ENCODE measurements around the gene RANBP10. TPM values are rescaled to one million over a fixed set of nuclear protein-coding genes. Genes with fewer than 3 reads are reported as not detected.

The RANBP10 gene
- total and polyA plus RNA-seq, 2 of the 8 experiments (the other 6 are each of a cell fraction or from before 2014, with no cell fraction given), result 14.2 to 16.8 TPM

DNA sequence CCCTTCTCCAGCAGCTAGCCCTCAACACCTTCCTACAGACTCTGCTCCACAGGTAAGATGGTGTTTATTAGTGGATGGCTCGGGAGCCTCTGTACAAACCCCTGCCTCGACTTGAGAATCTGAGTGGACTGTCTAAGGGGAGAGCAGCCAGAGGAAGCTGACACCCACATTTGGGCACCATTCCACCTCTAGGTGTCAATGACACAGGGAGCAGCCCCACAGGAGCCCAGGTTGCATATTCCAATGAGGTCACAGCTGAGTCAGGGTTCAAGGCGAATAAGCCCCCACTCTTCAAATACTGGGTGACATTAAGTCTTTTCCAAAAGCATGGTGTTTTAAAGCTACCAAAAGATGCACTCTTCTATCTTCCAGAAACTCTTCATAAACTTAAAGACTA, 31.9 kb downstream of the RANBP10 start:
- H2BK15ac ChIP-seq (ENCODE audit: low read length), result no peak overlapping the region
- H3K18ac ChIP-seq (ENCODE audit: extremely low read depth, low read length), result no peak overlapping the region
- H3K4ac ChIP-seq (replicated peaks; ENCODE audit: insufficient read length, low read depth, low read length), result no peak overlapping the region
- H2AK5ac ChIP-seq (ENCODE audit: low read depth, low read length), result no peak overlapping the region
- 92% methylated on average over 3 of the region's 3 CpGs; no CpG with 5 or more reads in 1 of the 2 experiments for WGBS, 2 experiments (ENCODE audit: extremely low coverage in 1 of 2, insufficient coverage in 1 of 2, insufficient read length in 1 of 2, insufficient replicate concordance in 2 of 2, low coverage in 1 of 2, low lambda C conversion rate in 2 of 2, missing lambda C conversion rate in 1 of 2)
- no peak overlapping the region for H3K4me3 ChIP-seq (ENCODE audit: extremely low read depth in 1 of 4, insufficient read depth in 2 of 4, low read depth in 3 of 4, low read length in 4 of 4)
- H3K79me1 ChIP-seq (ENCODE audit: low read depth, low read length), result peaks cover 7% of the 10 kb centered on the region
- TF ChIP-seq SUZ12 (IDR thresholded peaks at IDR 0.05; ENCODE audit: low read length) (no peak), SP1 (IDR thresholded peaks at IDR 0.05; ENCODE audit: low read depth, low read length) (no peak), SP2 (IDR thresholded peaks at IDR 0.05; ENCODE audit: low read length) (no peak), JUN (IDR thresholded peaks at IDR 0.05; ENCODE audit: low read depth, low read length) (no peak), MAFK (IDR thresholded peaks at IDR 0.05; ENCODE audit: low read depth, low read length) (no peak), CHD1 (IDR thresholded peaks at IDR 0.05; ENCODE audit: low read depth, low read length) (no peak), GABPA (IDR thresholded peaks at IDR 0.05; ENCODE audit: borderline replicate concordance, insufficient read depth, low read length) (no peak), CBX8 (IDR thresholded peaks at IDR 0.05; ENCODE audit: borderline replicate concordance, low read depth, low read length) (no peak), HDAC2 (IDR thresholded peaks at IDR 0.05; ENCODE audit: borderline replicate concordance in 1 of 2, low read depth in 2 of 2, low read length in 2 of 2) (no peak), RAD21 (IDR thresholded peaks at IDR 0.05 in 1 of 2, conservative IDR thresholded peaks at IDR 0.05 in 1 of 2; ENCODE audit: low read depth in 2 of 2, low read length in 2 of 2) (no peak), HDAC6 (IDR thresholded peaks at IDR 0.05; ENCODE audit: low read depth, low read length) (no peak), EP300 (IDR thresholded peaks at IDR 0.05; ENCODE audit: borderline replicate concordance in 1 of 2, low read depth in 2 of 2, low read length in 2 of 2) (no peak), CTBP2 (IDR thresholded peaks at IDR 0.05; ENCODE audit: borderline replicate concordance, insufficient read depth, insufficient read length, low read length) (no peak)
- no peak overlapping the region for H3K56ac ChIP-seq (replicated peaks; ENCODE audit: insufficient read length, low read depth, low read length)
- CTCF ChIA-PET (ENCODE audit: partially characterized antibody), result interaction anchor here (0.8 kb wide), 1 partner anchor 42 kb away, joined by 4 read pairs; no protein-coding TSS in a partner anchor
- H4K8ac ChIP-seq (ENCODE audit: extremely low read depth, insufficient read depth, low read length), result no peak overlapping the region
- H3K36me3 ChIP-seq (ENCODE audit: control insufficient read depth in 2 of 4, insufficient read depth in 4 of 4, low read length in 3 of 4), result no peaks in the 10 kb centered on the region
- H3K9me3 ChIP-seq (ENCODE audit: insufficient read depth in 2 of 2, low read depth in 1 of 2, low read length in 1 of 2), result no peaks in the 10 kb centered on the region
- no peak overlapping the region for H4K5ac ChIP-seq (ENCODE audit: insufficient read length, low read depth, low read length)
- H2BK120ac ChIP-seq (replicated peaks; ENCODE audit: low read depth, low read length), result no peak overlapping the region
- H3K9ac ChIP-seq (replicated peaks in 1 of 4; ENCODE audit: extremely low read depth in 1 of 4, low read depth in 3 of 4, low read length in 3 of 4), result no peak overlapping the region
- H2BK5ac ChIP-seq (ENCODE audit: low read depth, low read length), result 0 out of 2 replicates have a peak overlapping the region, but pooled peaks have one; percentile 60
- no peak overlapping the region for H2BK12ac ChIP-seq (ENCODE audit: low read depth, low read length)
- no peak overlapping the region for H3K4me2 ChIP-seq (ENCODE audit: insufficient read depth in 1 of 2, low read depth in 2 of 2, low read length in 2 of 2)
- H3K14ac ChIP-seq (ENCODE audit: insufficient read length), result no peak overlapping the region
- no peak overlapping the region for H3K23ac ChIP-seq (ENCODE audit: insufficient read length)
- no peak overlapping the region for H3K27ac ChIP-seq (ENCODE audit: low read depth, low read length)
- no peak overlapping the region for H2BK20ac ChIP-seq (ENCODE audit: low read length)
- H3K27me3 ChIP-seq (replicated peaks in 1 of 4; ENCODE audit: control insufficient read depth in 3 of 4, extremely low read depth in 1 of 4, insufficient read depth in 3 of 4, low read length in 3 of 4), result no peaks in the 10 kb centered on the region
- peaks cover 0 to 4% of the 10 kb centered on the region in 2 experiments for H4K20me1 ChIP-seq (replicated peaks in 1 of 2; ENCODE audit: control insufficient read depth in 1 of 2, insufficient read depth in 2 of 2, low read length in 2 of 2)
- POLR2A ChIA-PET (ENCODE audit: partially characterized antibody), result no interaction called here
- no peak overlapping the region for H4K91ac ChIP-seq (replicated peaks; ENCODE audit: insufficient read length, low read length)
- no peak overlapping the region for H2AFZ ChIP-seq (ENCODE audit: low read length)
- no peaks in the 10 kb centered on the region; a peak in 1 of 4 replicates for H3K79me2 ChIP-seq (ENCODE audit: control insufficient read depth in 1 of 2, insufficient read depth in 2 of 2, low read length in 2 of 2)
- DNase-seq (ENCODE audit: low read depth in 1 of 2, low spot score in 2 of 2) (no peak), FAIRE-seq (no peak)
- H3K4me1 ChIP-seq (replicated peaks in 1 of 4; ENCODE audit: control insufficient read depth in 3 of 4, insufficient read depth in 4 of 4, low read length in 3 of 4), result no peaks in the 10 kb centered on the region
- no peaks in the 10 kb centered on the region for H3K23me2 ChIP-seq (ENCODE audit: low read depth, low read length)
